ENCODE results near the gene ISCA1.

ISCA1 gene

GRCh38 chr9:86282979-86283535, 719 bp upstream of the ISCA1 start:
- peak; percentile 70 to 72 for ATAC-seq

GRCh38 chr9:86281593-86282076, 703 bp downstream of the ISCA1 start:
- no peak for ATAC-seq

DNA sequence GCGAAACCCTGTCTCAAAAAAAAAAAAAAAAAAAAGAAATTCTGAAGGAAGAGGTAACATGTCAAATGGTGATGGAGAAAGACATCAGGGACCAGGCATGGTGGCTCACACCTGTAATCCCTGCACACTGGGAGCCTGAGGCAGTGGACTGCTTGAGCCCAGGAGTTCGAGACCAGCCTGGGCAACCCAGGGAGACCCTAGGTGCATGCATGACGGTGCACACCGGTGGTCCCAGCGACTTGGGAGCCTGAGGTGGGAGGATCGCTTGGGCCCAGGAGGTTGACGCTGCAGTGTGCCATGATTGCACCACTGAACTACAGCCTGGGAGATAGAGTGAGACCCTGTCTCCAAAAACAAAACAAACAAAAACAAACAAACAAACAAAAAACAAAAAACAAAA, 1.8 kb downstream of the ISCA1 start:
- no peak for ATAC-seq

- no peak for ATAC-seq
Measured at GRCh38 chr9:86279839-86280238, 2.5 kb downstream of the ISCA1 start.

- ATAC-seq: no peak
Measured at GRCh38 chr9:86277072-86277471, 5.3 kb downstream of the ISCA1 start.

DNA sequence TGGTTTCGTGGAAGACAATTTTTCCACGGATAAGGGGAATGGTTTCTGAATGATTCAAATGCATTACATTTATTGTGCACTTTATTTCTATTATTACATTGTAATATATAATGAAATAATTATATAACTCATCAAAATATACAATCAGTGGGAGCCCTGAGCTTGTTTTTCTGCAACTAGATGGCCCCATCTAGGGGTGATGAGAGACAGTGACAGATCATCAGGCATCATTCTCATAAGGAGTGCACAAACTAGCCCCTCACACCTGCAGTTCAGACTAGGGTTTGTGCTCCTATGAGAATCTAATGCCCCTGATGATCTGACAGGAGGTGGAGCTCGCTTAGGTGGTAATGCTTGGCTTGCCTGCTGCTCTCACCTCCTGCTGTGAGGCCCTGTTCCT, 6.4 kb downstream of the ISCA1 start:
- no peak for ATAC-seq

GRCh38 chr9:86274821-86275643, 7.3 kb downstream of the ISCA1 start:
- ATAC-seq: no peak

- no peak for ATAC-seq
Measured at GRCh38 chr9:86272221-86272620, 10.1 kb downstream of the ISCA1 start.

DNA sequence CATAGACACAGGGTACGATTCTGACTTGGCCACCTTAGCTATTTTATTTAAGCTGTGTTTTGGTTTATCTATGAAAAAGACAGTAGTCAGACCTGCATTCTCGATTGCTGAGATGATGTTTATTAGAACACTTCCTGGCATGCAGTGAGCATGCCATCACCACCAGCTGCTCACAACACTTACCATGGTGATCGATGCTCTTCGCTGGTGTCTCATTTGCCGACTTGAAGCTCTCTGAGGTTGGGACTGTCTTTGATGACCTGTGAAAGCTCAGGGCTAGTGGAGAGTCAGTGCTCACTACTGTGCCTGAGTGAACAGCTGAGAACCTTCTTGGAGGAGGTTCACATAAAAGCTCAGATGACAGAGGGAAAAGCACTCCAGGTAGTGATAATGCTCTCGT, 18.5 kb downstream of the ISCA1 start:
- ATAC-seq: no peak

- ATAC-seq: no peak
Measured at GRCh38 chr9:86262492-86262891, 19.8 kb downstream of the ISCA1 start.

- ATAC-seq: no peak
Measured at GRCh38 chr9:86259557-86259956, 22.8 kb downstream of the ISCA1 start, which contains the start of gene C9orf153. Gene C9orf153, minus strand, starts transcription at chr9:86259657. Its CDS starts 30,054 bp downstream, at chr9:86229603.

GRCh38 chr9:86257391-86257790, 24.9 kb downstream of the ISCA1 start:
- ATAC-seq: no peak

DNA sequence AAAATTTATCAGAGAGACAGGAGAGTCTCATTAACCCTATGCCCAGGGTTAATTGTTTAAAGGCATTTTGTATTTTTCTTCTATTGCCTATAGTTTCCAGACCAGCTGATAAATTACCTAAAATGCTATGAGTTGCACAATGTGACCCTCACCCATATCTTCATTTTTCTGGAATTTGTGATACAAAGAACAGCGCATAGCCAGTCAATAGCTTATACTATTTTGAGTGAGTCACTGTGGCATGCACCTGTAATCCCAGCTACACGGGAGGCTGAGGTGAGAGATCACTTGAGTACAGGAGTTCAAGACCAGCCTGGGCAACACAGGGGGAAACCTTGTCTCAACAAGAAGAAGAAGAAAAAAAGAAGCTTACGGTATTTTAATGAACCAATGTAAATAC, 25.7 kb downstream of the ISCA1 start:
- no peak for ATAC-seq

DNA sequence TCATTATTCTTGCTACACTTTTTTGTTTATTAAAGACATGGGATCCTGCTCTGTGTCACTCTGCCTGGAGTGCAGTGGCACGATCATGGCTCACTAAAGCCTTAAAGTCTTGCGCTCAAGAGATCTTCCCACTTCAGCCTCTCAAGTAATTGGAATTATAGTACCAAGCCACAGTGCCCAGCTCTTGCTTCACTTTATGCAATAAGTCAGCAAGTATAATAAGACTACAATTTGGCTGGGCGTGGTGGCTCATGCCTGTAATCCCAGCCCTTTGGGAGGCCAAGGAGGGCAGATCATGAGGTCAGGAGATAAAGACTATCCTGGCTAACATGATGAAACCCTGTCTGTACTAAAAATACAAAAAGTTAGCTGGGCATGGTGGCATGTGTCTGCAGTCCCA, 28.8 kb downstream of the ISCA1 start:
- no peak for ATAC-seq

GRCh38 chr9:86252870-86253269, 29.5 kb downstream of the ISCA1 start:
- ATAC-seq: no peak

DNA sequence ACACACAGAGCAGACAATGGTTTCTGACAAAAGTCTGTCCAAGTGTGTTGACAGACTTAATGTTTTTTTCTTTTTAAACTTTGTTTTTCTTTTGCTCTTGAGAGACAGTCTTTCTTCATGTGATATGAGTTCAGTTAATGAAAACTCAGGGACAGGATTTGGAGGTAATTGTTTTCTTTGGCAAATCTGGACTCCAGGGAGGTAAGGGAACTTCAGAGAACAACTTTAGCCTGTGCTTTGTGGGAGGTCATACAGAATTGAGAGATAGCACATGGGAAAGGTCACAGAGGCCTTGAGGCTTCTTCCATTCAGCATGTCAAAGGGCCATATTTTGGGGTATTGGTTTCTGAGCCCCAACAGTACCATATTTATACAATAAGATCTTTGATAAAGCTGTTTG, 32.2 kb downstream of the ISCA1 start:
- no peak for ATAC-seq

GRCh38 chr9:86248746-86249145, 33.6 kb downstream of the ISCA1 start:
- ATAC-seq: no peak

DNA sequence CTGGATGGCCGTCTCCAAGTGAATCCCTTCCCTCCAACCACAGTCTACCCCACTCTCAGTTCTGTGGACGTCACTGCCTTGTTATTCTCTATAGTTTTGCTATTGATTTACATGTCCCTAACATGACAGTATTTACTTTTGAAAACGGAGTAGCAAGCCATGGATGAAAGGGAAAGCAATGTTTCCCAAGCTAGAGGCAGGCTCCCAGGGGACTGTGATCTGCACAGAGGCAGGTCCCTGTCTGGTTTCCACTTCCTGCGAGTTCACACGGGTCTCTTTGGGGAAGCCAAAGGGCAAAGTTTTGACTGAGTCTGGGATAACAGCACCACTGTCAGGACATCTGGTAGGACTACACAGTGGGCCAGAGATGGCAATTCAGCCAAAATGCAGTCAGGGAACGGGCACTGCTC, 35.6 kb downstream of the ISCA1 start:
- ATAC-seq: no peak

GRCh38 chr9:86242071-86242470, 40.3 kb downstream of the ISCA1 start:
- ATAC-seq: no peak

GRCh38 chr9:86241216-86241615, 41.1 kb downstream of the ISCA1 start:
- peak; percentile 48 to 65 for ATAC-seq

DNA sequence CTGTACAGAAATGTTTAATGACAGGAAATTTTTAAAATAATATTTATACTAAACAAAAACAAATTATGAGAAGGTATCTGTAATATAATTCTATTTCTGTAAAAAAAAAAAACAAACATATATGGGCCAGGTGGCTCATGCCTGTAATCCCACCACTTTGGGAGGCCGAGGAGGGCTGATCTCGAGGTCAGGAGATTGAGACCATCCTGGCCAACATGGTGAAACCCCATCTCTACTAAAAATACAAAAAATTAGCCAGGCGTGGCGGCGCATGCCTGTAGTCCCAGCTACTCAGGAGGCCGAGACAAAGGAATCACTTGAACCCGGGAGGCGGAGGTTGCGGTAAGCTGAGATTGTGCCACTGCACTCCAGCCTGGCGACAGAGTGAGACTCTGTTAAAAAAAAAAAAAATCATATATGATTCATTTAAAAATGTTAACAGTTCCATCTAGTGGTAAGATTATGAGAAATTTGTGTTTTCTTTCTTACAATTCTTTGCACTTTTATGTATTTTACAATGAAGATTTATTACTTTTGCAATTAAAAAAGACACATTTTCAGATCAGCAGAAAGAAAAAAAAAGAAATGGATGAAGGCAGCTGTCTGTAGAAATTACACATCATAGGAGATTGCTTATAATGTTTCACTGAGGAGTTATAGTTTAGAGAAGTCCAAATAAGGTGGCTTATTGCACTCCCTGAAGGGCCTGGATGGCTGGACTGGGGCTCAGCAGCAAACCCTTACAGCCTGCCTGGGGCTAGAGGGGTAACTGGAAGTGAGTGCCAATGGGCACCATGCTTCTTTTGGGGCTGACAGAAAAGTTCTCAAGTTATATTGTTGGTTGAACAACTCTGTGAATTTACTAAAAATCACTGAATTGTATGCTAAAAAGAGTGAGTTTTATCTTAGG, 43.2 kb downstream of the ISCA1 start:
- ATAC-seq: no peak

DNA sequence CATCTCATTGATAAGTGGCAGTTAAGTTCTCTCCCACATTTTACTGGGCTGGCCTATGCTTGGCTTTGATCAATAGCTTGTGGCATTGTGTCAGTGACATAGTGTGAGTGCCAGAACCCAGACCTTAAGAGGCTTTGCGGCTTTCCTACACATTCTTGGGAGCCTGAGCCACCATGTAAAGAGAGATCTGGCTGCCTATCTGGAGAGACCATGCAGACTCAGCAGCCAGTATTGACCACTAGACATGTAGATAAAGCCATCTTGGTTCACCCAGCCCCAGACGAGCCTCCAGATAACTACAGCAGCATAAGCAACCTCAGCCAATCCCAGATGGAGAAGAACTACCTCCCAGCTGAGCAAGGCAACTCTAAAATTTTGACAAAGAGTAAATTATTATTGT, 51.5 kb downstream of the ISCA1 start:
- ATAC-seq: no peak

DNA sequence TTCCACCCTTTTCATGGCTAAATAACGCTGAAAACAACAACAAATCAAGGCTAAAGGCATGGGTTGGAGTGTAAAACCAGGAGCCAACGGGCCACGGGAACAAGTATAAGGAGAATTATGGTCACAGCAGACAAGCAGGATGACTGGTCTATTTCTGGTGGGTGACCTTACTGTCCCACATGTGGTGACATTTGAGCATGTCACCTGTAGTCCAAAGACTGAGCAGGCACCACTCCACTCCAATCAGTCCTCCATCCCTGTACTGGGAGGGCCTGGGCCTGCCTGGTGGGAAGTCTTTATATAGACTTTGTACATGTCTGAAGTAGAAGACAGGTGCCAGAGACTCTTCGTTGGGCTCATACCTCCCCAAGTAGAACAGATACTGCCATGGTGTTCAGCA, 59.7 kb downstream of the ISCA1 start:
- no peak for ATAC-seq

All from activated CD4-positive, CD25-positive, alpha-beta regulatory T cell treated with anti-CD3 and anti-CD28 coated beads, Interleukin-2, amount 50 U/mL, for 24 hours (primary cell).